ENCODE results near the gene STPG1.

Gene STPG1

DNA sequence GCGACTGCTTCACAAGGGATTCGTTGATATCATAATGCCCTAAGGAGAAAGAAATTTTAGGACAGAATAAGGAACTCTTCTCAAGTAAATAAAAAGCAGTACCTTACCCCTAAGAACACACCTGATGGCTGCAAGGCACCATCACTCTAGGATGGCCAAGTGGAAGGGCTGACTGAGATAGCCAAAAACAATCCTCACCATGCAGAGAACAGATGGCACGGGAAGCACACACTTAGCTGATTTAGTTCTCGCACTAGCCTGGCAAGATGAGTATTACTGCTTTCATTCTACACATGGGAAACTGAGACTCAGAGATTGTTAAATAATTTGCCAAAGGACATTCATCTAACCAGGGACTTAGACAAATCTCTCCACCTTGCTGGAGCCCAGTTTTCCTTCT is 43.8 kb downstream of the STPG1 start:
- TF ChIP-seq, protein P1, sequence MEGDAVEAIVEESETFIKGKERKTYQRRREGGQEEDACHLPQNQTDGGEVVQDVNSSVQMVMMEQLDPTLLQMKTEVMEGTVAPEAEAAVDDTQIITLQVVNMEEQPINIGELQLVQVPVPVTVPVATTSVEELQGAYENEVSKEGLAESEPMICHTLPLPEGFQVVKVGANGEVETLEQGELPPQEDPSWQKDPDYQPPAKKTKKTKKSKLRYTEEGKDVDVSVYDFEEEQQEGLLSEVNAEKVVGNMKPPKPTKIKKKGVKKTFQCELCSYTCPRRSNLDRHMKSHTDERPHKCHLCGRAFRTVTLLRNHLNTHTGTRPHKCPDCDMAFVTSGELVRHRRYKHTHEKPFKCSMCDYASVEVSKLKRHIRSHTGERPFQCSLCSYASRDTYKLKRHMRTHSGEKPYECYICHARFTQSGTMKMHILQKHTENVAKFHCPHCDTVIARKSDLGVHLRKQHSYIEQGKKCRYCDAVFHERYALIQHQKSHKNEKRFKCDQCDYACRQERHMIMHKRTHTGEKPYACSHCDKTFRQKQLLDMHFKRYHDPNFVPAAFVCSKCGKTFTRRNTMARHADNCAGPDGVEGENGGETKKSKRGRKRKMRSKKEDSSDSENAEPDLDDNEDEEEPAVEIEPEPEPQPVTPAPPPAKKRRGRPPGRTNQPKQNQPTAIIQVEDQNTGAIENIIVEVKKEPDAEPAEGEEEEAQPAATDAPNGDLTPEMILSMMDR (IDR thresholded peaks at IDR 0.05), result no peak
- TF ChIP-seq ZFX (IDR thresholded peaks at IDR 0.05; ENCODE audit: borderline replicate concordance), result no peak

DNA sequence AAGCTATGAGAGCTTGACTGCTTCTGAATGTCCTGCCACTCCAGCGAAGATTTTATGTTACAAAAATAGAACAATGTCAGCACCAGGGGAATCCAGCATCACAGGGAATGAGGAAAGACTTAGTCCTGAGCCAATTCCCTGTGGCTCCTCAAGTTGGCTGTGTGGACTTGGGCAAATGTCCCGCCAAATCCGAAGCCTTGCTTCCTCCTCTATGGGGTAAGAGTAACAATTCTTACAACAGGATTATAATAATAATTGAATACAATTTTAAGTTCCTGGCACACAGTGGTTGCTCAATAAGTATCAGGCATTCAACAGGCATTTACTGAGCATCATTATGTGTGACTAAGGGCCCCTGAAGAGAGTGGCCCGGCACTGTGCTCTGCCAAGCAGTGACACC is 44.4 kb downstream of the STPG1 start:
- TF ChIP-seq, protein P1 (IDR thresholded peaks at IDR 0.05), result no peak
- no peak for TF ChIP-seq ZFX (IDR thresholded peaks at IDR 0.05; ENCODE audit: borderline replicate concordance)
- H3K27ac ChIP-seq, result no peak overlapping the region

More for the DNA sequence above, 43.8 kb downstream of the STPG1 start:
- no peak overlapping the region for H3K27ac ChIP-seq

DNA sequence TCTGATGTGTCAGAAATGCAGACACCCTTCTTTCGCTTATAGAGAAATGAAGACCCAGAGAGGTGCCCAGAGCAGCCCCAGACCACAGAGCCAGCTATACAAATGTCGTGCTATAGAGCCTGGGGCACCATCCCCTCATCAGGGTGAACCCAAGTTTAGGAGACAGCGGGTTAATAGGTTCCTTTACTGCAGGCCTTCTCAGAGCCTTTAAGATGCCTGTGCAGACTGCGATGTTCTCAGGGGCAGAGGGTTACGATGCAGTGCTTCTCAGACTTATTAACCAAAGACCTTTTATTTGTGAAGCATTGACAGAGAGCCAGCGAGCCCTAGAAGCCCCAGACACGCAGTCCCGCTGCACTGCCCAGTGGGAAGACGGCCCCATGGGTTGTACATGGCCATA is 46.9 kb downstream of the STPG1 start:
- H3K27ac ChIP-seq, result no peak overlapping the region
- TF ChIP-seq, protein P1 (IDR thresholded peaks at IDR 0.05), result no peak
- TF ChIP-seq ZFX (IDR thresholded peaks at IDR 0.05; ENCODE audit: borderline replicate concordance), result no peak

DNA sequence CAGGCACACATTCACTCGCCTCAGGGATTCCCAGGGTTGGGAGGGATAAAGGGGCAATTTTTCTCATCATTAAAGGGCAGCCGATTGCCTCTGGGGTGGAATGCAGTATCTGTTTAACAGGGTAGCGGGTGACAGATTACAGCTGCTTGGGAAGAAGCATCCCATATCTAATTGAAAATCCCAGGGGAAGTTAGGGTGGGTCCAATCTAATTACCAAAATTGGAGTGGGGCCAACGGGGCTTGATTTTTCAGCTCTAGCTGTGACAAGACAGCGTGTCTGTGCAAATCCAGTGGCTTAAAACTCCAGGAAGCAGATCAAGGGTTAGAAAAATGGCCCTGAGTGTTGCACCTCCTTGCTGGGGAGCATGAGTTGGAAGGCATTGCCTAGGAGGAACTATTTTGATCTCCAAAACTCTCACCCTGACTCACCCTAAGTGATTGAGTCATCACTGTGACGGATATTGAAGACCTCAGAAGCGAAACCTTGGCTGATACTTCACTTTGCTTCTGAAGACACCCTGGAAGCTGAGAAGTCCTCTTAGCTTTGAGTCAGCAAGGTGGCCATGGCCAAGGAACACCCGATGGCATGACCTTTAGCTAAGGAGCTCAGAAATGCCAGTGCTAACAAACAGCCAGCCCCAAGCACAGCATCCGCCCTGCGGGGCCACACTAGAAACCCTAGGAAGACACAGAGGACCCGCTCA is 48.5 kb downstream of the STPG1 start:
- TF ChIP-seq, protein P1 (IDR thresholded peaks at IDR 0.05), result no peak
- no peak for TF ChIP-seq ZFX (IDR thresholded peaks at IDR 0.05; ENCODE audit: borderline replicate concordance)
- no peak overlapping the region for H3K27ac ChIP-seq

DNA sequence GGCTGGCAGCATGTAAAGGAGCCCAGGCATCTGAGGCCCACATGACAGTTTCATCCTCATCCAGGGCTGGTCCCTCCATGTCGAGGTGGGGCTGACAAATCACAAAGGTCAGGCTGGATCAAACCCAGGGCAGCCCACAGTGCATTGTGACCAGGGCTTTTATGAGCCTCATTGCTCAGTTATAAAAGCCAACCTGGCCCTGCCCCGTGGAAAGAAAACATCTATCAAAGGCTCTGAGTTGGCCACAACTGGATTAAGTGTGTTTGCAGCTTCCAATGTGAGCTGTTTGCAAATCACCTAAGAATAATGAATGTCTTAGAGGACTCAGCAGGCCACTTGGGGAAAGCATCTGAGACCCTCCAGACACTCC is 49.0 kb downstream of the STPG1 start:
- TF ChIP-seq, protein P1 (IDR thresholded peaks at IDR 0.05), result no peak
- TF ChIP-seq ZFX (IDR thresholded peaks at IDR 0.05; ENCODE audit: borderline replicate concordance), result no peak
- no peak overlapping the region for H3K27ac ChIP-seq

DNA sequence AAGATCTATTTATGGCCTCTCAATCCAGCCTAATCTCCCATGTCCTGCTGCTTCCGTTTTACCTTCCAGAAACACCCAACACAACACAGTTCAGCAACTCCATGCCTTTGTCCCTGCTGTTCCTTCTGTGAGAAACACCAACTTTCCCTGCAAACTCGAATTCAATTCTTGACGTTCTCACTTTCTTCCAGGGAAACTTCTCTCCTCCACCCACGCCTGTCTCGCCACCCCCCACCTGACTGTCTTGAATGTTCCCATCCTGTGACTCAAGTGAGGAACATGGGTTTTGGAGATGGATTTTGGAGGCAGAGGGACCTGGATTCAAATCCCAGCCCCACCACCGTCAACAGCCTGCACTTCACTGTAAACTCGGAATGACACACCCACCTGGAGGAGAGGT is 49.6 kb downstream of the STPG1 start:
- TF ChIP-seq, protein P1 (IDR thresholded peaks at IDR 0.05), result no peak
- TF ChIP-seq ZFX (IDR thresholded peaks at IDR 0.05; ENCODE audit: borderline replicate concordance), result no peak
- no peak overlapping the region for H3K27ac ChIP-seq

DNA sequence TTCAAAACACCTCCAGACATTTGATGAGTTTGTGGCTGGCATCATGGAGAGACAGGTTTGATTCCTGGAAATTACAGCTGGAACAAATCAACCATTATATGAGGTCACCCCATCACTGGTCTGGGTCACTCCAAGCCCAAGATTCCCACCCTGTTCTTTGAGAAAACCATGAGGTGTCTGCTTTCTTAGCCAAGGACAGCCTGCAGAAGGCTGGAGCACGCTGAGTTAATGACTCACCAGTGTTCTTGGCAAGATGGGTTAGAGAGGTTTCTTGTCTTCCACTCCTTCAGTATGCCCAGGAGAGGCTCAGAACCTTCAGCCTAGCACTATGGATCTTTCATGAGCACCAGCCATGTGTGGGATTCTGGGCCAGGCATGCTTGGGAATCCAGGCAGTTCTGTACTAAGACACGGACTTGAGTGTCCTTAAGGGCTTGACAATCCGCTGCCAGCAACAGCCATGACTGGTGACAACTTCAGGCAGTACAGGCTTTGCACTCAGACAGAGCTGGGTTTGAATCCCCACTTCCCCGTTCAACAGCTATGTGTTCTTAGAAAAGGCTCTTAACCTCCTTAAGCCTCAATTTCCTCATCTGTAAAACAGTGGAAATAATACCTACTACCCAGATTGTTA is 50.5 kb downstream of the STPG1 start:
- TF ChIP-seq, protein P1 (IDR thresholded peaks at IDR 0.05), result no peak
- TF ChIP-seq ZFX (IDR thresholded peaks at IDR 0.05; ENCODE audit: borderline replicate concordance), result no peak
- no peak overlapping the region for H3K27ac ChIP-seq
